ENCODE data around the gene BAZ1B. TPM values are rescaled to one million over a fixed set of nuclear protein-coding genes. Genes with fewer than 3 reads are reported as not detected.
"Not testable (repeated sequence)": the region's sequence is repeated elsewhere in the genome, so short reads cannot be mapped to it uniquely, and the experiment has no call there.

BAZ1B gene
- total RNA-seq, 2 experiments from 2014 or later: 111 to 112 TPM

- Mint-ChIP-seq H3K4me3 (no peak overlapping the region), H3K4me1 (ENCODE audit: low read depth) (no peaks in the 10 kb centered on the region), H3K36me3 (ENCODE audit: low read depth) (peaks cover 68% of the 10 kb centered on the region), H3K9me3 (ENCODE audit: insufficient read depth) (no peaks in the 10 kb centered on the region), H3K27ac (no peak overlapping the region), H3K27me3 (ENCODE audit: low read depth) (no peaks in the 10 kb centered on the region)
- ATAC-seq: no peak
- DNase-seq: no peak
- CTCF ChIA-PET: interaction anchor here (1.6 kb wide), 1 partner anchor 17 kb away, joined by 4 read pairs; the partner anchor contains the start of gene BAZ1B
- POLR2A ChIA-PET: interaction anchor here (1.1 kb wide), 1 partner anchor 18 kb away, joined by 3 read pairs; the partner anchor contains the start of gene BAZ1B
Measured at GRCh38 chr7:73539709-73540108, 17.6 kb upstream of the BAZ1B start.

GRCh38 chr7:73538510-73538909, 16.4 kb upstream of the BAZ1B start:
- ChIA-PET POLR2A (interaction anchor here (0.8 kb wide), 1 partner anchor 49 kb away, joined by 4 read pairs; no protein-coding TSS in a partner anchor), CTCF (interaction anchor here (1.6 kb wide), 1 partner anchor 16 kb away, joined by 4 read pairs; the partner anchor contains the start of gene BAZ1B)
- H3K36me3 Mint-ChIP-seq (ENCODE audit: low read depth): peaks cover 65% of the 10 kb centered on the region
- ATAC-seq; H3K27me3 Mint-ChIP-seq (ENCODE audit: low read depth); H3K27ac Mint-ChIP-seq; DNase-seq; H3K9me3 Mint-ChIP-seq (ENCODE audit: insufficient read depth); H3K4me1 Mint-ChIP-seq (ENCODE audit: low read depth); H3K4me3 Mint-ChIP-seq: not testable (repeated sequence)

GRCh38 chr7:73537051-73537450, 15.0 kb upstream of the BAZ1B start:
- CTCF ChIA-PET: no interaction called here
- Mint-ChIP-seq H3K4me1 (ENCODE audit: low read depth) (no peaks in the 10 kb centered on the region), H3K4me3 (no peak overlapping the region)

GRCh38 chr7:73536479-73536878, 14.4 kb upstream of the BAZ1B start:
- Mint-ChIP-seq H3K4me1 (ENCODE audit: low read depth) (no peaks in the 10 kb centered on the region), H3K27ac (no peak overlapping the region)

More at GRCh38 chr7:73537051-73537450, 15.0 kb upstream of the BAZ1B start:
- Mint-ChIP-seq H3K9me3 (ENCODE audit: insufficient read depth) (no peaks in the 10 kb centered on the region), H3K36me3 (ENCODE audit: low read depth) (peaks cover 59% of the 10 kb centered on the region), H3K27ac (no peak overlapping the region), H3K27me3 (ENCODE audit: low read depth) (no peaks in the 10 kb centered on the region)
- POLR2A ChIA-PET: no interaction called here
- DNase-seq (no peak), ATAC-seq (no peak)

GRCh38 chr7:73535918-73536317, 13.8 kb upstream of the BAZ1B start:
- H3K36me3 Mint-ChIP-seq (ENCODE audit: low read depth): peaks cover 51% of the 10 kb centered on the region
- H3K27ac Mint-ChIP-seq; POLR2A ChIA-PET; H3K9me3 Mint-ChIP-seq (ENCODE audit: insufficient read depth); H3K27me3 Mint-ChIP-seq (ENCODE audit: low read depth); H3K4me1 Mint-ChIP-seq (ENCODE audit: low read depth); H3K4me3 Mint-ChIP-seq; ATAC-seq; DNase-seq; CTCF ChIA-PET: not testable (repeated sequence)

More at GRCh38 chr7:73536479-73536878, 14.4 kb upstream of the BAZ1B start:
- H3K36me3 Mint-ChIP-seq (ENCODE audit: low read depth): peaks cover 54% of the 10 kb centered on the region
- ChIA-PET CTCF (no interaction called here), POLR2A (no interaction called here)
- no peaks in the 10 kb centered on the region for H3K27me3 Mint-ChIP-seq (ENCODE audit: low read depth)
- ATAC-seq (no peak), DNase-seq (no peak)
- no peak overlapping the region for H3K4me3 Mint-ChIP-seq
- no peaks in the 10 kb centered on the region for H3K9me3 Mint-ChIP-seq (ENCODE audit: insufficient read depth)

- CTCF ChIA-PET: interaction anchor here (0.9 kb wide), 1 partner anchor 10 kb away, joined by 4 read pairs; no protein-coding TSS in a partner anchor
- peaks cover 39% of the 10 kb centered on the region for H3K36me3 Mint-ChIP-seq (ENCODE audit: low read depth)
- no peaks in the 10 kb centered on the region for H3K27me3 Mint-ChIP-seq (ENCODE audit: low read depth)
- ATAC-seq (no peak), DNase-seq (no peak)
- POLR2A ChIA-PET: no interaction called here
- no peaks in the 10 kb centered on the region for H3K9me3 Mint-ChIP-seq (ENCODE audit: insufficient read depth)
- H3K27ac Mint-ChIP-seq: no peak overlapping the region
- H3K4me3 Mint-ChIP-seq: no peak overlapping the region
- no peaks in the 10 kb centered on the region for H3K4me1 Mint-ChIP-seq (ENCODE audit: low read depth)
Measured at GRCh38 chr7:73533742-73534141, 11.6 kb upstream of the BAZ1B start.

GRCh38 chr7:73532224-73532623, 10.1 kb upstream of the BAZ1B start:
- no peak for DNase-seq
- POLR2A ChIA-PET: no interaction called here
- Mint-ChIP-seq H3K27ac (no peak overlapping the region), H3K27me3 (ENCODE audit: low read depth) (no peaks in the 10 kb centered on the region), H3K4me3 (no peak overlapping the region), H3K36me3 (ENCODE audit: low read depth) (peaks cover 26% of the 10 kb centered on the region), H3K9me3 (ENCODE audit: insufficient read depth) (no peaks in the 10 kb centered on the region), H3K4me1 (ENCODE audit: low read depth) (peaks cover 12% of the 10 kb centered on the region)
- CTCF ChIA-PET: interaction anchor here (1.2 kb wide), 1 partner anchor 80 kb away, joined by 5 read pairs; no protein-coding TSS in a partner anchor
- no peak for ATAC-seq

- POLR2A ChIA-PET: no interaction called here
- no peaks in the 10 kb centered on the region for H3K9me3 Mint-ChIP-seq (ENCODE audit: insufficient read depth)
- ATAC-seq: no peak
Measured at GRCh38 chr7:73530800-73531199, 8.7 kb upstream of the BAZ1B start.

GRCh38 chr7:73526896-73527821, 5.1 kb upstream of the BAZ1B start:
- H3K27ac Mint-ChIP-seq: peak overlapping the region; percentile 82
- no peaks in the 10 kb centered on the region for H3K9me3 Mint-ChIP-seq (ENCODE audit: insufficient read depth)
- peaks cover 45% of the 10 kb centered on the region for H3K4me1 Mint-ChIP-seq (ENCODE audit: low read depth)
- CTCF ChIA-PET: interaction anchor here (1.1 to 1.4 kb wide), 3 partner anchors 13 to 207 kb away, joined by 3 to 6 read pairs (median 4); no protein-coding TSS in a partner anchor
- H3K27me3 Mint-ChIP-seq (ENCODE audit: low read depth): no peaks in the 10 kb centered on the region
- H3K36me3 Mint-ChIP-seq (ENCODE audit: low read depth): peaks cover 9% of the 10 kb centered on the region
- ATAC-seq (no peak), DNase-seq (peak; percentile 32)
- peak overlapping the region; percentile 69 for H3K4me3 Mint-ChIP-seq
- POLR2A ChIA-PET: interaction anchor here (0.6 to 2.0 kb wide), 6 partner anchors 20 to 51 kb away, joined by 3 to 7 read pairs (median 3); partner anchors contain the start of gene TBL2

More at GRCh38 chr7:73530800-73531199, 8.7 kb upstream of the BAZ1B start:
- H3K27ac Mint-ChIP-seq: peak overlapping the region; percentile 2
- H3K27me3 Mint-ChIP-seq (ENCODE audit: low read depth): no peaks in the 10 kb centered on the region
- H3K36me3 Mint-ChIP-seq (ENCODE audit: low read depth): peaks cover 13% of the 10 kb centered on the region
- DNase-seq: no peak
- CTCF ChIA-PET: interaction anchor here (1.2 kb wide), 1 partner anchor 79 kb away, joined by 5 read pairs; no protein-coding TSS in a partner anchor
- peaks cover 19% of the 10 kb centered on the region for H3K4me1 Mint-ChIP-seq (ENCODE audit: low read depth)
- H3K4me3 Mint-ChIP-seq: no peak overlapping the region

- not testable (repeated sequence) for H3K36me3 Mint-ChIP-seq (ENCODE audit: low read depth); ATAC-seq; DNase-seq; H3K9me3 Mint-ChIP-seq (ENCODE audit: insufficient read depth); H3K27me3 Mint-ChIP-seq (ENCODE audit: low read depth)
- Mint-ChIP-seq H3K4me1 (ENCODE audit: low read depth) (peaks cover 45% of the 10 kb centered on the region), H3K4me3 (peak overlapping the region; percentile 79), H3K27ac (peak overlapping the region; percentile 86)
- ChIA-PET POLR2A (interaction anchor here (0.8 to 2.0 kb wide), 4 partner anchors 21 to 52 kb away, joined by 3 to 7 read pairs (median 4); partner anchors contain the start of genes BCL7B and TBL2), CTCF (interaction anchor here (1.1 kb wide), 1 partner anchor 12 kb away, joined by 6 read pairs; no protein-coding TSS in a partner anchor)
Measured at GRCh38 chr7:73526158-73526494, 4.0 kb upstream of the BAZ1B start.

GRCh38 chr7:73521636-73522104, 423 bp downstream of the BAZ1B start:
- ATAC-seq: peak; percentile 40
- CTCF ChIA-PET: interaction anchor here (0.8 to 1.6 kb wide), 12 partner anchors 16 to 214 kb away, joined by 3 to 5 read pairs (median 3); partner anchors contain the start of gene TBL2
- H3K4me1 Mint-ChIP-seq (ENCODE audit: low read depth): peaks cover 61% of the 10 kb centered on the region
- H3K4me3 Mint-ChIP-seq: peak overlapping the region; percentile 96
- POLR2A ChIA-PET: interaction anchor here (1.0 to 5.0 kb wide), 9 partner anchors 12 to 217 kb away, joined by 3 to 50 read pairs (median 4); partner anchors contain the start of genes ABHD11, BCL7B and TBL2
- H3K9me3 Mint-ChIP-seq (ENCODE audit: insufficient read depth): no peaks in the 10 kb centered on the region
- no peak for DNase-seq
- H3K36me3 Mint-ChIP-seq (ENCODE audit: low read depth): peaks cover 44% of the 10 kb centered on the region
- peak overlapping the region; percentile 100 for H3K27ac Mint-ChIP-seq
- no peaks in the 10 kb centered on the region for H3K27me3 Mint-ChIP-seq (ENCODE audit: low read depth)
